ENCODE results near the gene KIFBP.

The KIFBP gene

GRCh38 chr10:69051710-69052487, 63.3 kb downstream of the KIFBP start:
- DNase-seq = no peak

- DNase-seq = no peak
These were observed 64.1 kb downstream of the KIFBP start for GRCh38 chr10:69052736-69053135.

GRCh38 chr10:69055241-69055640, 66.6 kb downstream of the KIFBP start:
- DNase-seq = no peak

- DNase-seq = no peak
These were observed 67.5 kb downstream of the KIFBP start for GRCh38 chr10:69056129-69056528.

- DNase-seq = no peak
These were observed 68.1 kb downstream of the KIFBP start for GRCh38 chr10:69056536-69057260.

- no peak for DNase-seq
These were observed 68.8 kb downstream of the KIFBP start for GRCh38 chr10:69057261-69057950.

- no peak for DNase-seq
These were observed 69.3 kb downstream of the KIFBP start for GRCh38 chr10:69057951-69058297.

GRCh38 chr10:69060127-69060798, 71.7 kb downstream of the KIFBP start:
- no peak for DNase-seq

GRCh38 chr10:69061305-69062161, 72.9 kb downstream of the KIFBP start:
- DNase-seq = peak; percentile 91

- no peak for DNase-seq
These were observed 74.3 kb downstream of the KIFBP start for GRCh38 chr10:69062901-69063300.

GRCh38 chr10:69064762-69065328, 76.2 kb downstream of the KIFBP start:
- DNase-seq = no peak

GRCh38 chr10:69065406-69066361, 77.1 kb downstream of the KIFBP start:
- peak; percentile 39 for DNase-seq
